ENCODE results near the gene TRAPPC2.
A peak's percentile ranks its signal among the peaks of the same experiment; 100 is the strongest.

Gene TRAPPC2

DNA sequence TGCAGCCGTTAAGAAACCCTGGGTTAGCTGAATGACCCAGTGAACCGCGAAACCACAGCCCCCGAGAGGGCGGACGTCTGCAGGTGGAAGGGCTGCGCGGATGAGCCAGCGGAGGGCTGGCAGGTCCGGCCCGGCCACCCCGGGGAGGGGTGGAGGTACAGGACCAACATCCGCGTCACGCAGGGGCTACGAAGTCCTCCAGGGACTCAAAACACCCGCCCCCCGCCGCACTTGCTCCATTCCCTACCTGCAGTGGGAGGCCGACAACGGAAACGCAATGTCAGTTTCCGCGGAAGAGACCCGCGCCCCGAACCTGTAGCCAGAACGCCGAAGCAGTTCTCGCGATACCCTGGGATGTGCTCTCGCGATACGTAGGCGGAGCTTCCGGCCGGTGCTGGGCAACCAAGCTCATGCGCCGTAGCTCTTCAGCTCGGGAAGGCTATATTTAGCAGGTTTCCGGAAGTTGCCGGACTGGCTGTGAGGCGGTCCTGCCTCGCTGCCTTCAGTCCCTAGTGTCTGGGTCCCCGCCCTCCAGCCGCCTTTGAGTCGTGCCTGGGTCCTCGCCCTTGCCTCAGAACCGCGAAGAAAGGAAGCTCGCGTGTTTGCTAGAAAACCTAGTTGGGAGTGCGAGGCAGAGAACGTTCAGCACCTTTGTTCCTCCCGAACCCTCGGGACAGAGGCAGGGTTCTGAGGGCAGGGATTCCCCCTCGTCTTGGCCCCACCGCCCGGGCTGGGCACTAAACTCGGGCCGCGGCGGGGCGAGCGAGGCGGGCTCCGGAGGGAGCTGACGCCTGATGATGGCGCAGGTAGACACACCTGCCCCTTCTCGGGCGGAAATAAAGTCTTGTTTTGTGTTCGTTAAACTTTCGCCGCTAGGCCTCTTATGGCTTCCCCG lies at the start of gene TRAPPC2, which contains the start of gene OFD1:
Gene TRAPPC2, minus strand, starts transcription at position 343 of the 895 bp plus-strand sequence. CDS start 14,657 bp downstream, outside the sequence.
Gene OFD1, plus strand, starts transcription at position 471 of the 895 bp plus-strand sequence. Its CDS starts 324 bp downstream, at position 795.
- DNase-seq: peak; percentile 79

DNA sequence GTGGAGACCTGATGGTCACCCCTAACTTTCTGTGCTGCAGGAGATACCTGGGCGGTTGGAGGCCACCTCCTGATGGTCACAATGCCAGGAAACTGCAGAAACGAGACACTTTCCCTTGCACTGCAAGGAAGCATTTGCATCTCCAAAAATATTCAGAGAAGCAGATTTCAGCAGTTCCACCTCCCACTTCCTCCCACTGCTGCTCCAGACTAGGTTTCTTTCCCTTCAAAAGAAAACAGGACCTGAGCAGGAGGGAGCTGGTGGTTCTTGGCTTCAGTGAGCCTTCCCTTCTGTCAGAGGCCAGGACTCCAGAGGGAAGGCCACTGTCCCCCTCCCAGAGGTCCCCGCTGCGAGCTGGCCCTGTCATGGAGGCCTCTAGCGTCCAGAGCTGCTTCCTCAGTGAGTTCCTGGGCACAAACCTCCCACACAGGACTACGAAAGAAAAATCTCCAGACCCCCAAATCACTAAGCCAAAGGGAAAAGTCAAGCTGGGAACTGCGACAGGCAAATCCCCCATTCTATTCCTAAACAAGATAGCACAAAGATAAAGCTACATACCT lies 46.5 kb upstream of the TRAPPC2 start:
- DNase-seq: no peak

DNA sequence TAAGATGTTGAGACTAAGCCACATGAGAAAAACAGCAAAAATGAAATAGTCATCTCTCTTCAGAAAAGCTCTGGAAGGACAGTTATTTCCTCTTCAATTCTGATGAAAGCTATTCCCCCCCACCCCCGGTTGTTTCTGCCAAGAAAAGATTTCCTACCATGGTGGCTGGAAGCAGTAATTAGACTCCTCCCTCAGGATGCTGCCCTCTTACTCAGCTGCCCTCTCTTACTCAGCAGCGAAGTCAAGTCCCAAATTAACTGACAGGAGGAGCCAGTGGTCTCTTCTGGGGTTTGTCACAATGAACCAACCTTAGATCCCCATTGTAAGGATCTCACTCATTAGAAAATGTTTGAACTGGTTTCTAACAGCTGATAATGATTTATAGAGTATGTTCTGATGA lies 44.5 kb upstream of the TRAPPC2 start:
- DNase-seq: no peak

DNA sequence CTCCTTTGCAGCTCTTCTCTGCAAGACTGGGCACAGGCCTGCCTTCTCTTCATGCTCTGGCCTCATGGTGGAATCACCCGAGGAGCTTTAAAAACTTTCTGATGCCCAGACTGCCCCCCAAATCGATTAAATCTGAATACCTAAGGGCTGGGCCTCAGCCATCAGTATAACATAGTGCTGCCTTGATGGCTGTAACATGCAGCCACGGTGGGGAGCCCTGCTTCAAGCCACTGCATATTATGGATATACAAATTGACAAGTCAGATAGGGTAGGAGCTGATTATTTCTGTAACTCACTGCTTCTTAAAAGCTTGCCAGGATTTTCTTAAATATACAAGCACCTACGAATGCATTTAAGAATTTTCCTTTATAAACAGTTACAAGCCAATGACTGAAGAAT lies 42.0 kb upstream of the TRAPPC2 start:
- DNase-seq: no peak

DNA sequence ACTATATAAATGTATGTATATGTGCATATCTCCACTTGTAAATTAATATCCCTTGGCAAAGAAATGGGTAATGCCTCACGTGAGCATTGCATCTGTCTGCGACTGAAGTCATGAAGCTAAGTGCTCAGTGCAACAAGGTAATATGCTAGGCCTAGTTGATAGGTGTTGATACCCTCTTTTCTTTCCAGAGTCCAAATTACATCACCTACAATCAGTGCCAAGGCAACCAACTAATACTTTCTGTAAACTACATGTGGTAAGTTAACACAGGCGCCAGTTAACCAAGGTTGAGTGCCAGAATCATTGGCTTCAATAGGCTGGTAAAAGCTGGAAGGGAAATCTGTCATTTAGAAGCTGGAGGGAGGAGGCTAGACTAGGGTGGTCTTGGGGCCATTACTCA lies 41.4 kb upstream of the TRAPPC2 start:
- no peak for DNase-seq

DNA sequence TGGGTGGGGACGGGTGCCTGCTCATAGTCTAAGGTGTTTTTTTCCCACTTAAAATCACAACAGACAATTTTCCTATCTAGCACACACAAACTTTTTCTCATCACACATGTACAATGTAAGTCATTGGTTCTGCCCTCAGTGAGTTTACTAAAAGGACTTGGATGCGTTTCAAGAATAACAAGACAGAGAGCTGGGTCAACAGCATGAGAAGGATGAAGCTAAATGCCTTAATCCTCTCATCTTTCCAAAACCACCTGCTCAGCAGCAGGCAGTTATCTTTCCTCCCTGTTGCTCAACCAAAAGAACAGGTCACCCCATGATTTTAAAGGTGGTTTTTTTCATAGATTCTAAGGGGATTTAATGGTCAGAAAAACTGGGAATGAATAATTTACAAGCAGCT lies 40.3 kb upstream of the TRAPPC2 start:
- no peak for DNase-seq

DNA sequence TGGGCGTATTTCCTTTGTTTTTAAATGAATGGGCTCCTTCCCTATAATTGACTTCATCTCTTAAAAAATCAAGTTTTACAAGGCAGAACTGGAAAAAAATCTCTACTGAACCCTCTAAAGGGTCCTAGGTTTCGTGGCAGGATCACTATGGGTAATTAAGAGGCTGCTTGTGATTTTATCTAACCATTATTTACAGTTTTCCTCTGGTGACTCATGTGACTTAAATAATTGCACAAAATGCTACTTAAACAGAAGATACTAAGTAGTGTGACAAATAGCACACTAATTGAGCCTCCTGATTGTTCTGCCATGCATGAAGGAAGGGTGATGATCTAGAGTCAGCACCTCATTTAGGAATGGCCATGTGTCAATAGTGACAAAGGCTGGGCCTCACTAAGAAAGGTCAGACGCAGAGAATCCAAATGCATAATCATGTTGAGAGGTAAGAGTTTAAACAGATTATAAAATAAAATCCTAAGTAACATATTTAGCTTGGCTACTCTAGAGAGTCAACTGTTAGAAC lies 35.7 kb upstream of the TRAPPC2 start:
- DNase-seq: no peak

DNA sequence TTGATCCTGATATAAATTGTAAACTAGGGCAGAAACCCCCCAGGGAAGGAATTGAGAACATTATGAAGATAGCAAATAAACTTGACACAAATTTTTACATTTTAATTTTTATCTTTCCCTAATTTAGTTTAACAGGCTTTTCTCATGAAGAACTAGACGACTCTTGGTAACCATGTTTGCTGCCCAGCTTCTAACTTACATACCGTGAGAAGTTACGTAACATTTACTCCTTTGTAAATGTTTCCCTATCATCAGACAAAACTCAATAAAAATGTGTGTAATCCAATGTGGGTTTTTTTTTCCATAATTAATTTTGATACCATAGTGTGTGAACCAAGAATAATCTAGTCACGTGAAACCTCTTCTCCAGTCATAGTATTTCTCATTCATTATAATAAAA lies 34.5 kb upstream of the TRAPPC2 start:
- no peak for DNase-seq

DNA sequence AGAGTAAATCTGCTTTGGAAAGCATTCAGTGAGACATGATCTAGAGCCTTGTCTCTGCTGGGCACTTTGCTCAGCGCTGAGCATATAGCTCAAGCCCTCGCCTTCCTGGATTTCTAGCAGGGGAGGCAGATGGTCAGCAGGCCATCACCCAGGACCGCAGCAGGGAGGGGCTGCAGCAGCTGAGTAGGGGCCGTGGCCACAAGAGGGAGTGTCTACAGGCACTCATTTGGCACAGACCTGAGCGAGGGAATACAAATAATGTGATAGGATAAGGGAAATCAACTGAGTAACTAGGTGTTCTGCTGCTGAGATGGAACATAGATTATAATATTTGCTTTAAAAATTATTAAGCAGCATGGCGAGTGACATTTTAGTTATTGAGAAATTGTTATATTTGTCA lies 30.3 kb upstream of the TRAPPC2 start:
- no peak for DNase-seq

DNA sequence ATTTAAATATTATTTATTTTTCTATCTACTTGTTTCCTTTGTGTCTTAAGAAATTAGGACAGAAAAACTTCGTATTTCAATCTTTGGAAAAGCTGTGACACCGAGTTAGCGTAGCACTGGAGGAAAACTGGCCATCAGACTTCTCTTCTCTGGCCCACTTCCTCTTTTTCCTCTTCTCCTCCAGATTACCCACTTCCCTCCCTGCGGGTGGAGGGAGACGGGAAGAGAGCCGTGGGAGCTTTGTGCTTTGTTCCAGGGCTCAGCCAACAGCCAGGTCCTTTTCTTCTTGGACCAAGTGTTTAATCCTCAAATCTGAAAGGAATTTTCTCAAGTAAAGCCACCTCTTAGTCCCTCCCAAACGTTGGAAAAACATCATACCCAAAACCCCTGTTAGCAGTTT lies 29.9 kb upstream of the TRAPPC2 start:
- DNase-seq: no peak

DNA sequence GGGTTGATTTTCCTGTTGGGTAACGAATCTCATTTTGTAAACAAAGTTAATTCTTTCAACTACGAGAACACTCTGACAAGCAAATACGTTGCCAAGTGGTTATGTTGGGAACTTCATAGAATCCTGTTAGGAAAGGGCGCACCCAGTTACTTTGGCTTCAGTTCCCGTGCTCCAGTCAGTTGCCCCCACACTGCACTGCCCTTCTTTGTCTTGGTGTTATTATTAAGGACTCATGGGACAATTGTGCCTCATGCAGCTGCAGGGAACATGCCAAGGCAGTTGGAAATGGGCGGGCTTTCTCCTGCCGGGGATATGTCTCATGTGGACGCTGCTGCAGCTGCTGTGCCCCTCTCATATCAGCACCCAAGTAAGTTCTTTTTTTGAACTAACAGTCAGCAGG lies 29.1 kb upstream of the TRAPPC2 start:
- no peak for DNase-seq

DNA sequence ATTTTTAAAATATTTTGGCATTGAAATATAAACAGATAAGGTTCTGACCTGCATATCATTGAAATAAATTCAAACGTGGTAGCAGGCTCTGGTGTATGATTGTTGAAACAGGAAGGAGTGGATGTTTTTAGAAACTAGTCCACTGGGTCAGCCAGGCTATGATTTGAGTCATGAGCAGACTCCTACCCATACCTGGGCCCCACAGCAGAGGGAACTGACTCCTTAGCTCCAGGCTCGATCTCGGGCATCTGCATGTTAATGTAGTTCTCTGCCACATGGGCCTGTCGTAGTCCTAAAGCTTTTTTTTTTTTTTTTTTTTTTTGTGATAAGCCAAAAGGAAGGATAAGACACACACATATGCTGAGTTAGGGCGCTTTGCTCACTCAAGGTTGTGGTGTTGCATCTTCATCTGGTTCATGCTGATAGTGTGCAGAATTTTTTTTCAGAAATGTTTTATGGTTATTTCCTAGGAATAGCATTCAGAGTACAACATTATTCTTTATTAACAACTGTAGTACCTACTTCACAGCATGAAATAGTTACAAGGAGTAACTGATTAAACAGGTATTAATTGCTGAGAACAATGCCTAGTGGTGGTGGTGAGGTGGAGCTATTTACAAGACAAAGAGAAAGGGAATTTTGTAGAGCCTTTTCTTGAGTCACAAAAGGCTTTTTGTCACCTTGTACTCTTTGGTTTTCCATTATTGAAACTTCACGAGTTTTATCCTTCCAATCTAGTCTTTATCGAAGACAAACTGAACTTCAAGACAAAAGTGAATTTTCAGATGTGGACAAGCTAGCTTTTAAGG lies 27.4 kb upstream of the TRAPPC2 start:
- no peak for DNase-seq

DNA sequence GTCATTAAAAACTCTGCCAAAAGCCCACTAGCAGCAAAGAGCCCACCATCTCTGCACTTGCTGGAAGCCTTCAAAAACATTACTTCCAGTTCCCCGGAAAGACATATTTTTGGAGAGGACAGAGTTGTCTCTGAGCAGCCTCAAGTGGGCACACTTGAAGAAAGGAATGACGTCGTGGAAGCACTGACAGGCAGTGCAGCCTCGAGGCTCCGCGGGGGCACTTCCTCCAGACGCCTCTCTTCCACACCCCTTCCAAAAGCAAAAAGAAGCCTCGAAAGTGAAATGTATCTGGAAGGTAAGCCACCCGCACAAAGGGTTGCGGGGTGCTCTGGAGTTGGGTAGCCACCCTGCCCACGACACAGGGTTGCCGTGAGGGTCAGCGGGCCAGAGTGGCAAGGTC lies 26.0 kb upstream of the TRAPPC2 start:
- no peak for DNase-seq

DNA sequence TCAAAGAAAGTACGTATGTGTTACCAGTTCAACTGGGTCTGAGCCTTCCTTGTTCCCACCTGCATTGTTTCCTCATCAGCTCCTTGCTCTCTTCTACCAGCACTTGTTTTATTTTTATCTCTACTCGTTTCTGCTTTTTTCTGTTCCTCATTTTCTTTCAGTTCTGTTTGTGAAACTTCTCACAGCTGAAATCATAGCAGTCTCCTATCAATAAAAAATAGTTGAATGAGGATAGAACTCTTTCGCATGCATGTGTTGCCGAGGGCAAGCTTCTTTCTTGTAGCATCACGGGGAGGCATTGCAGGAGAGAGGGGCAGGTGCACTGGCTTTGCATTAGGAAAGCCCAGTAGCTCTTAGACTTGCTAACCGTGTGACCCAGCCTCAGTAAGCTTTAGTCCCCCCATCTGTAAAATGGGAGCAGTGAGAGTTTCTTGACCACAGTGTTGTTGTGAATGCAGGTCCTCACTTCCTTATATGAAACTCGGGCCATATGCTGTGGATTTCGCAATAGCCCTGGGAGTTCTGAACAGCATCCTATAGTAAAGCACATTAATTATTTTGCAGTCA lies 24.8 kb upstream of the TRAPPC2 start:
- DNase-seq: no peak

DNA sequence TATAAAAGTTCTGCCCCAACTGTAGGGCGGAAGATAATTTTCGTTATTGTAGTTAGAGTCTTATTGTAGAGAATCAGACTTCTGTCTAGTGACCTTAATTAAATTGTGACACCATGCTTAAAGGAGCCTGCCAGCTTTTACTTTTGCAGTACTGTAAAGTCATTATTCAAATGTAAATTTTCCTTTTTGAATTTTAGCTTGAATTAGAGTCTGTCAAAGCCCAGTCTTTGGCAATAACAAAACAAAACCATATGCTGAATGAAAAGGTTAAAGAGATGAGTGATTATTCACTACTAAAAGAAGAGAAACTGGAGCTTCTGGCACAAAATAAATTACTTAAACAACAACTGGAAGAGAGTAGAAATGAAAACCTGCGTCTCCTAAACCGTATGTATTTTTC lies 22.0 kb upstream of the TRAPPC2 start:
- no peak for DNase-seq

DNA sequence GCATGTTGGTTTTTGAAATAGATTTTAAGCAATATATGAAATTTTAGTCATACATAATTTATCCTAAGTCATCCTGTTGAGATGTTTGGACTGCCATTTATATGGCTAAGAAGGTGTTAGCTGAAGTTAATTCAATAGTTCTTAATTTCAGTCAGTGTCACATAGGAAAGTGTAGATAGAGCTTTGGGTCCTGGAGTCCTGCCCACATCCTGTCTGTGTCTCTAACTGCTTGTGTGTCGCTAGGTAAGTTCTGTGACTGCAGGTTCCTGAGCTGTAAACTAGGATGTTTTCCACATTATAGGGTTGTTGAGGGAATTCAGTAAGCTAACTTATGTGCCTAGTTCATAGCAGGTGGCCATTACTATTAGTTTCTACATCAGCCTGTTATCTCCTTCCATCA lies 20.8 kb upstream of the TRAPPC2 start:
- DNase-seq: no peak

DNA sequence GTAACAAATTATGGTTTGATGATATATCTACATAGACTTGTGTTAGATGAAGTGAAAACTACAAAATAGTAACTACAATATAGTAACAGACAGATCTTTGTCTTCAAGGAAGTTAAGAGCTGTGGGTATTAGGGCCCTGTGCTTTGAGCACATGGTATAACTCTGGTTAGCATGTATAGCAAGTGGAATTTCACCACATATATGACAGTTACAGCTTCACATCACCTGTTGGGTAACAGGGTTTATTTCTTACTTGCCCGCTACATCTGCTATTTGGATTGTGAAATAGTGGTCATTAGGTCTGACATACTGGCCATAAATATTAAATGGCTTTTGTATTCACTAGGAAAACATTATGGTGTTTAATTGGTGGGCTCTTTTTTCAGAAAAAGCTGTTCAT lies 20.3 kb upstream of the TRAPPC2 start:
- DNase-seq: no peak

DNA sequence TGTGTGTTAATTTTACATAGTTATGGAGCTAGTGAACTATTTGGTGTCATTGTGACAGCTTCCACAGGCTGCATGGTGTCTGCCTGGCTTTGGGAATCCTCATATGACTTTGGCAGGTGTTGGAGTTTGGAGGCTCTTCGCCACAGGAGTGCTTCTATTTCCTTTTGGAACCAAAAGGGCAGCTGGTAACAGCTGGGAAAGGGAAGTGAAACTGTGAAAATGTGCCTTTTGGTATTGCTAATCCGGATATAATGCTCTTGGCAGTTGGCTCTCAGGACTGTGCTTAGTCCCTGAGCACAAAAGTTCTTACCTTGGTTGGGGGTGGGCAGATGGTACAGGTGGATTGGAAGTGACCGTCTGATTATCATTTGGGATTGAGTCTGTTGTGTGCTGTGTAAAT lies 18.2 kb upstream of the TRAPPC2 start:
- DNase-seq: no peak

DNA sequence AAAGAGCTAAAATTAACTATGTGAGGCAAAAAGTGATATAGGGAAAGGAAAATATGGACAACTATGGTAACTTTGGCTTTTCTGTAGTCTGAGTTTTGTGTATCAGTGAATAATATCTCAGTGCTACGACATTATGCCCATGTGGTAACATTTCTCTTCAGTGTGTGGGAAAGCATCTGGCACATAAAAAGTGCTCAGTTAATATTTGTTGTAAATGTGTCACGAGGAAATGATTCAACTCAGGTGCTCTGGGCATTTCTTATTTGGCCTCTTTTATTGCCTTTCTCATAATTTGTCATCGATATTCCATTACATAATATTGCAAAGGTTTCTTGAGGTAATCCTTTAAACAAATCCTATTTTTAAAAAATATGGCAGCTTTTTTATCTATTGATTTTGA lies 17.7 kb upstream of the TRAPPC2 start:
- no peak for DNase-seq

DNA sequence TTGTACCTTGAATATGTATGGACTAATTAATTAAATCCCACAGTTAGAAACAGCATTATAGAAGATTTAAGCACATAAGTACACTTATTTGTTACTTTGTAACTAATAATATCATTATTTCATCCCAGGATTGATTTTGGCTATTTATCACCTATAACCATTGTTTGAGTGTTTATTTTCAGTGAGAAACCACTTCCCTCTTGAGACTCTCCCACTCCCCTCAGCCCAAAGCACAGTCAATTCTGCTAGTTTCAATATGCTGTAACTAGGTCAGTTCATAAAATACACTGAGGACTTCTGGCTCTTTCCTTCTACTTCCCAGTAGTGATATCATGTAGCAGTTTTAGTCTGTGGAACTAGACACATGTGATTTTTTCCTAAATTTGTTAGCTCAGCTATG lies 16.4 kb upstream of the TRAPPC2 start:
- DNase-seq: no peak

DNA sequence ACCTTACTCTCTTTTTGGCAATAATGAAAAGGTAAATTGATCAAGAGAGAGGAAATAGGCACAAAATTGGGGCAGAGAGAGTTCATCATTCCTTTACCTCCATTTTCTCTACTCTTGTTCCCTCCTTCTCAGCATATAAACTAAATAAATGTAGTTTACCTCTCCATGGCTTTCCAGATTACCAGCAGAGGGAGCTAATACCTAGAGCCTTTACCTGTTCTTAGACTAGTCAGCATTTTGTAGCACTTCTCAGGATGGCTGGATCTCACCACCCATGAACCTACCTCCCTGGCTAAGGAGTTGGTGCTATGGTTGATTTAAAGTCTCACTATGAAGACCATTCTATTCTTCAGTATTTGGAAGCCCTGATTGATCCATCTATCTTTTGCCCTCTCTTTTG lies 15.8 kb upstream of the TRAPPC2 start:
- peak; percentile 1 for DNase-seq

DNA sequence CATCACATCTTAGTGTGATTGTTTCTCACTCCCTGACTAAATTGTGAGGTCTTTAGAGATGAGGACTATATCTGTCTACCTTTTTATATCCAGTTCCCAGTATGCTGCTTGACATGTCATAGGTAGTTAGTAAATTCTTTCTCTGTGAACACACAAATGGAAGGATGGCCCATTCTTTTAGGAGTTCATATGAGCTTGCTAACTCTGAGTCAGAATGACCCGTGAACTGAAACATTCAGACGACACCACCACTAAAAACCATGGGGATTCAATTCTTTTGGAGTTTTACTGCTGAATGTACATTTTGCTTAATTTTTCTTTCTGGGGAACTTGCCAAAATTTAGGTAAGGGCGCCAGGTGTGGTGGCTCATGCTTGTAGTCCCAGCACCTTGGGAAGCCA lies 14.1 kb upstream of the TRAPPC2 start:
- DNase-seq: no peak

DNA sequence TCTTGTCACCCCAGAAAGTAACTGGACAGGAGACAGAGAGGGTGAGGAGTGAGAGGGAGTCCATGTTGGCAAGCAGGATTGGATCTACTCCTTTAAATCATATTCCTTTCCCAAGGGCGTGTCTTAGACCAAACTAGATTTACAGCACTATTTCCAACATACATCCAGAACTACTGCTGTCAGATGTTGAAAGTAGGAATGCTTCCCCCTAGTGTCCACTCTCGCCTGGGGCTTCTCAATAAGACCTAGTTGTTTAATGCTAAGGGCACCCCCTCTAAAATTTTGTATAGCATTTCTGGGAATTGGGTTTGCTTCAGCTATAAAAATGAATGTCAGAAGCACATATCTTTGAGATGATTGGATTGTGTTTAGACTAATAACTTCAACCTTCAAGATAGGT lies 13.4 kb upstream of the TRAPPC2 start:
- no peak for DNase-seq
